H4 (cell line): ENCODE results near the gene ZNF763. TPM values are rescaled to one million over a fixed set of nuclear protein-coding genes. Genes with fewer than 3 reads are reported as not detected.
"Not testable (repeated sequence)": the region's sequence is repeated elsewhere in the genome, so short reads cannot be mapped to it uniquely, and the experiment has no call there.

ENCODE experiments used
- DNase-seq: peaks from one replicate; pipeline ENCODE4 v3.0.0-alpha.2; 2015; ENCODE audit warnings: low spot score
- total RNA-seq: library from RNA; depleted of rRNA; stranded (reverse); fragments of >200 nt; shearing (Covaris generic); gene quantifications from 2 replicates; pipeline ENCODE4 v1.2.3, GENCODE V29; 2014; rRNA removed

The ZNF763 gene
- total RNA-seq, 1 experiment from 2014 or later = 0.02 TPM

- no peak for DNase-seq
Measured at GRCh38 chr19:11971041-11971440, 6.2 kb downstream of the ZNF763 start.

- no peak for DNase-seq
Measured at GRCh38 chr19:11973019-11973810, 8.4 kb downstream of the ZNF763 start.

GRCh38 chr19:11978492-11979100 is 13.8 kb downstream of the ZNF763 start:
- no peak for DNase-seq

GRCh38 chr19:11979527-11979926 is 14.7 kb downstream of the ZNF763 start:
- DNase-seq = no peak

GRCh38 chr19:11982526-11982925 is 17.7 kb downstream of the ZNF763 start:
- no peak for DNase-seq

GRCh38 chr19:11984986-11985385 is 20.1 kb downstream of the ZNF763 start:
- no peak for DNase-seq

GRCh38 chr19:11986754-11987153 is 21.9 kb downstream of the ZNF763 start:
- no peak for DNase-seq

- peak; percentile 87 for DNase-seq
Measured at GRCh38 chr19:11987405-11988281, 22.8 kb downstream of the ZNF763 start.

- no peak for DNase-seq
Measured at GRCh38 chr19:11989112-11989456, 24.2 kb downstream of the ZNF763 start.

- not testable (repeated sequence) for DNase-seq
Measured at GRCh38 chr19:11991921-11992320, 27.1 kb downstream of the ZNF763 start.

GRCh38 chr19:11995174-11995573 is 30.3 kb downstream of the ZNF763 start:
- DNase-seq = no peak

- DNase-seq = no peak
Measured at GRCh38 chr19:12000152-12000981, 35.5 kb downstream of the ZNF763 start.

GRCh38 chr19:12015015-12015752 is 50.3 kb downstream of the ZNF763 start:
- no peak for DNase-seq

- no peak for DNase-seq
Measured at GRCh38 chr19:12015753-12016116, 50.9 kb downstream of the ZNF763 start.

Other genes with a start within 250 kb of the ZNF763 start
- gene ZNF823, start 226.1 kb upstream of the ZNF763 start, total RNA-seq = 4.0 and 7.3 TPM in 2 replicates
- gene ZNF441, start 198.0 kb upstream of the ZNF763 start, total RNA-seq = 1.5 and 3.3 TPM in 2 replicates
- gene ZNF491, start 166.5 kb upstream of the ZNF763 start, total RNA-seq = not detected in 2 replicates
- gene ZNF440, start 150.8 kb upstream of the ZNF763 start, total RNA-seq = 5.5 and 6.2 TPM in 2 replicates
- gene ZNF439, start 116.3 kb upstream of the ZNF763 start, total RNA-seq = 0.47 and 0.56 TPM in 2 replicates
- 4.1 and 5.0 TPM in 2 replicates for gene ZNF69, start 77.3 kb upstream of the ZNF763 start, total RNA-seq
- 6.3 and 9.2 TPM in 2 replicates for gene ZNF700, start 39.9 kb upstream of the ZNF763 start, total RNA-seq
- gene ZNF433, start 70.6 kb downstream of the ZNF763 start, total RNA-seq = 2.2 and 4.7 TPM in 2 replicates
- gene ZNF878, start 87.9 kb downstream of the ZNF763 start, total RNA-seq = 0.79 and 1.5 TPM in 2 replicates
- not detected in 2 replicates for gene ZNF844, start 99.7 kb downstream of the ZNF763 start, total RNA-seq
- 6.9 and 21.1 TPM in 2 replicates for gene ZNF20, start 175.3 kb downstream of the ZNF763 start, total RNA-seq
- 3.0 and 6.9 TPM in 2 replicates for gene ZNF625, start 191.7 kb downstream of the ZNF763 start, total RNA-seq
- gene ZNF136, start 198.1 kb downstream of the ZNF763 start, total RNA-seq = 2.2 and 5.1 TPM in 2 replicates